Measurements from ENCODE around the gene DNLZ. TPM values are rescaled to one million over a fixed set of nuclear protein-coding genes. Genes with fewer than 3 reads are reported as not detected.

Gene DNLZ
- total RNA-seq (10 to 100 TPM; 15.8 to 29.8 (median 22.7) TPM), polyA plus RNA-seq (10 to 100 TPM; 20.5 to 24.0 (median 22.0) TPM)
- long read RNA-seq, donor 1, transcript DNLZ-201 (3 exons, 724 nt): major isoform, 9 of 17 reads
- long read RNA-seq, donor 1, partial matches to known transcripts: 8 of 17 reads
- long read RNA-seq, donor 1, other reads (novel, unspliced or antisense): 0 of 17 reads
- long read RNA-seq, donor 2, transcript DNLZ-201 (3 exons, 724 nt): major isoform, 12 of 26 reads
- long read RNA-seq, donor 2, partial matches to known transcripts: 14 of 26 reads
- long read RNA-seq, donor 2, other reads (novel, unspliced or antisense): 0 of 26 reads

DNA sequence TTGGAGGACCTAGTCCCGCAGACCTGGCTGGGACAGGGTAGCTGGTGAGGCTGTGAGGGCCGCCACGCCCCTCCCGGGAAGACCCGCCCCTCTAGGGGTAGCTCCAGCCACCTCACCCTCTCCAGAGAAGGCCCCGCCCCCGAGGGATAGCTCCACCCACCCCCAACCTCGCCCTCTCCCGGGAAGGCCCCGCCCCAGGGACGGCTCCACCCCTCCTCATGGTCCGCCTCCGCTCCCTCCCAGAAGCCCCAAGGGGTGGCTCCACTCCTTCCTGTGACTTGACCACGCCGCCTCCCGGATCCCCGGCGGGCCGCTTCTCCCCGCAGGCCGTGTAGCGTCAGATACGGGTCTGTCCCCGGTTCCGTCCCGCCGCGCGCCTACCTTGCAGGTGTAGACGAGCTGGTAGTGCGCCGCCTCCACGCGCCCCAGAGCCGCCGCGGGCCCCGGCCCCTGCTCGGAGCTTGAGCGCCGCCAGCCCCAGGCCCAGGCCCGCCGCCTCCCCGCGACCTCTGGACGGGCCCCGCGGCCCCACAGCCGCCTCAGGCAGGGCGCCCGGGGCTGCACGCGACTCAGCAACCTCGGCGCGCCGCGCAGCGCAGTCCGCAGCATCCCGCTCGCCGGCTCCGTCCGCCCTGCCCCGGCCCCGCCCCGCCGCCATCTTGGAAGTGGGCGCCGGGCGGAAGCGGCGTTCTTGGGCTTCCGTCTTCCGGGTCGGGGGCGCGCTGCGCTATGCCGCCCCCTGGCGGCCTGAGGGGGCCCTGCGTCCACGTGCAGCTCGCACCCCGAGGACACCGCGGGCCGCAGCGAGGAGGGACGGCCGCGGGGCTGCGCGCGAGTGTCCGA is at the start of gene DNLZ:
Gene DNLZ (minus strand): TSS at position 639 of the 843 bp plus-strand sequence. CDS start 30 bp downstream, at position 609.
- intact Hi-C loops (cut with DNase I; ENCODE audit: low total_unique reads): no loop called here

DNA sequence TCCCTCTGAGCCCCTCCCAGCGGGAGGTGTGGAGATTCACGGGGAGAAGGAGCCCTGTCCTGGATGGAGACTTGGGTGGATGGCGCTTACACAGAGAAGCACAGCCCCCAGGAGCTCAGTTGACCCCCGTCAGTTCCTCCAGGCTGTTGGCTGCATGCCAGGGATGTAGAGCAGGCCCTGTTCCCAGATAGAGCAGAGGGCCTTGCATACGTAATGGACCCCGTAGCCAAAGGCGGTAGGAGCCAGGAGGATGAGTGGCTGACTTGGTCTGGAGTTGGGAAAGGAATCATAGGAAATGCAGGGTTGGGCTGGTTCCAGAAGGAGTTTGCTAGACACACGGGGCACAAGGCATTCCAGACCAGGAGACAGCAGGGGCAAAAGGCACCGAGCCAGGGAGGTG is 49.4 kb upstream of the DNLZ start:
- DNase-seq: no peak
- WGBS, 5 donors: 72 to 88% (median 82%) methylated on average over 9 of the region's 9 CpGs

More for the DNA sequence above, at the start of gene DNLZ:
- Histone ChIP-seq H3K4me1 (peaks cover 5 to 64% (median 37%) of the 10 kb centered on the region in 6 donors), H3K27ac (peak within 1 kb of the TSS; percentile 87 to 99 (median 96)), H3K4me3 (peak within 1 kb of the TSS; percentile 89 to 100 (median 96)), H3K27me3 (replicated peaks in 1 of 7) (peaks cover 0 to 9% (median 0%) of the 10 kb centered on the region in 7 donors), H3K36me3 (peaks cover 0 to 62% (median 10%) of the 10 kb centered on the region in 6 donors), H3K9me3 (no peaks in the 10 kb centered on the region)
- WGBS, 5 donors: 0 to 4% (median 1%) methylated on average over 16 to 97 of the region's 97 CpGs
- peak; percentile 98 for DNase-seq
- TF ChIP-seq CTCF (IDR thresholded peaks at IDR 0.05 in 8 of 11, conservative IDR thresholded peaks at IDR 0.05 in 3 of 11) (peak; percentile 96 to 100 (median 99)), POLR2AphosphoS5 (IDR thresholded peaks at IDR 0.05) (peak; percentile 86 to 91 (median 90)), POLR2A (IDR thresholded peaks at IDR 0.05) (peak in 2 of 3 donors; percentile 38 to 70)

GRCh38 chr9:136411378-136411777 is 47.8 kb upstream of the DNLZ start:
- H3K27me3 ChIP-seq (replicated peaks in 1 of 7): no peaks in the 10 kb centered on the region
- H3K4me3 ChIP-seq: peak overlapping the region; percentile 88 to 99 (median 97)
- H3K27ac ChIP-seq: peak overlapping the region in 3 of 8 donors; percentile 83 to 93 (median 92)
- DNase-seq: no peak
- intact Hi-C loops (cut with DNase I; ENCODE audit: low total_unique reads): no loop called here
- WGBS, 5 donors: 54 to 63% (median 58%) methylated on average over 4 of the region's 4 CpGs
- peaks cover 4 to 65% (median 55%) of the 10 kb centered on the region in 6 donors for H3K36me3 ChIP-seq
- H3K9me3 ChIP-seq: no peaks in the 10 kb centered on the region
- peaks cover 19 to 66% (median 40%) of the 10 kb centered on the region in 6 donors for H3K4me1 ChIP-seq
- TF ChIP-seq POLR2AphosphoS5 (IDR thresholded peaks at IDR 0.05) (no peak), CTCF (IDR thresholded peaks at IDR 0.05 in 8 of 11, conservative IDR thresholded peaks at IDR 0.05 in 3 of 11) (no peak), POLR2A (IDR thresholded peaks at IDR 0.05) (no peak)

More for the DNA sequence above, 49.4 kb upstream of the DNLZ start:
- peaks cover 19 to 55% (median 37%) of the 10 kb centered on the region in 6 donors for H3K4me1 ChIP-seq
- intact Hi-C loops (cut with DNase I; ENCODE audit: low total_unique reads): no loop called here
- H3K4me3 ChIP-seq: no peak overlapping the region
- H3K36me3 ChIP-seq: peaks cover 4 to 65% (median 58%) of the 10 kb centered on the region in 6 donors
- no peaks in the 10 kb centered on the region for H3K27me3 ChIP-seq (replicated peaks in 1 of 7)
- TF ChIP-seq POLR2AphosphoS5 (IDR thresholded peaks at IDR 0.05) (no peak), CTCF (IDR thresholded peaks at IDR 0.05 in 8 of 11, conservative IDR thresholded peaks at IDR 0.05 in 3 of 11) (no peak), POLR2A (IDR thresholded peaks at IDR 0.05) (no peak)
- no peaks in the 10 kb centered on the region for H3K9me3 ChIP-seq
- no peak overlapping the region for H3K27ac ChIP-seq

All from spleen (tissue), 13 donors.